Measurements from ENCODE around the gene ZNF280A. TPM values are rescaled to one million over a fixed set of nuclear protein-coding genes. Genes with fewer than 3 reads are reported as not detected.

Gene ZNF280A
- total and polyA plus RNA-seq, 2 of the 8 experiments (the other 6 are each of a cell fraction or from before 2014, with no cell fraction given): 0.09 to 0.61 TPM

Other genes with a start within 250 kb of the ZNF280A start
- gene ZNF280B, start 11.5 kb downstream of the ZNF280A start, total RNA-seq (2021; fragmentation: NEBNext Ultra II Directional; extraction: Animal tissue kit (Norgen Biotek cat#: 25700)): 9.9 and 11.7 TPM in 2 replicates
- 2.5 and 4.8 TPM in 2 replicates for gene ZNF280B, start 11.5 kb downstream of the ZNF280A start, polyA plus RNA-seq (2011; rRNA removed)
- gene PRAME, start 39.0 kb upstream of the ZNF280A start, total RNA-seq (2021; fragmentation: NEBNext Ultra II Directional; extraction: Animal tissue kit (Norgen Biotek cat#: 25700)): 0.46 and 1.1 TPM in 2 replicates
- gene PRAME, start 39.0 kb upstream of the ZNF280A start, polyA plus RNA-seq (2011; rRNA removed): 0.15 and 0.36 TPM in 2 replicates
- gene GGTLC2, start 124.3 kb upstream of the ZNF280A start, total RNA-seq (2021; fragmentation: NEBNext Ultra II Directional; extraction: Animal tissue kit (Norgen Biotek cat#: 25700)): not detected in 2 replicates
- gene GGTLC2, start 124.3 kb upstream of the ZNF280A start, polyA plus RNA-seq (2011; rRNA removed): 0.14 TPM in 1 of 2 replicates, not detected in the other

Data from H1 (cell line).